HCT116 (cell line): Measurements from ENCODE around the gene NSUN7. TPM values are rescaled to one million over a fixed set of nuclear protein-coding genes. Genes with fewer than 3 reads are reported as not detected.

Source experiments
- ATAC-seq: fragments of 200-7000 bp; cut with Tn5 transposase; 2 replicates; pipeline ENCODE4 v1.9.1; 2020; ENCODE audit warnings: mild to moderate bottlenecking, moderate library complexity
- BruUV-seq: library from RNA; stranded (reverse); fragments of 400-500 nt; replicated peaks from 2 replicates; lab custom pipeline; 2021; lab: Mats Ljungman, UMichigan
- CTCF ChIA-PET: fragments of 300-600 bp; sonication (Branson Sonifier 250); formaldehyde crosslinking; loops from one replicate; lab custom pipeline; 2021; ENCODE audit warnings: antibody characterized with exemption; lab: Charles Lee
- POLR2A ChIA-PET: fragments of 300-600, 350-600 bp; sonication (Branson Sonifier 250); formaldehyde crosslinking; loops from one replicate; lab custom pipeline; 2021; ENCODE audit warnings: antibody characterized with exemption; lab: Charles Lee
- RAD21 ChIA-PET, 2 experiments: fragments of 300-600 bp; sonication (Branson Sonifier 250); formaldehyde crosslinking; loops; one replicate each; lab custom pipeline; 2023; ENCODE audit warnings: low total read pairs in 2 of 2; ENCODE audit not compliant: uncharacterized antibody in 2 of 2, unreplicated experiment in 2 of 2, low non-redundant PET in 1 of 2; lab: Charles Lee
- DNase-seq: peaks from one replicate; pipeline ENCODE4 v3.0.0-alpha.2; 2010; ENCODE audit warnings: low read depth, low spot score
- H2AFZ ChIP-seq: fragments of 200-600 bp; shearing (Covaris generic), sonication (generic); 2 replicates; pipeline ENCODE4 v1.6.1; 2017; ENCODE audit warnings: low read depth, mixed run types, mixed read lengths, antibody characterized with exemption, low read length; ENCODE audit not compliant: poor library complexity, severe bottlenecking
- H3K27ac ChIP-seq: 2 replicates; pipeline ENCODE4 v1.5.1; 2012; ENCODE audit warnings: low read depth, low read length
- H3K27me3 ChIP-seq: fragments of 200-600 bp; sonication (generic); 2 replicates; pipeline ENCODE4 v1.6.1; 2016; ENCODE audit warnings: mixed run types, low read length, mixed read lengths; ENCODE audit not compliant: insufficient read depth
- H3K36me3 ChIP-seq, 2 experiments: fragments of 200-500 bp in 1 of 2; fragments of 200-600 bp in 1 of 2; sonication (Bioruptor generic) in 1 of 2; sonication (generic) in 1 of 2; 2 replicates each; pipeline versions ENCODE4 v1.5.1 to v1.6.1; 2014 to 2016; ENCODE audit warnings: low read length in 2 of 2, inconsistent platforms in 1 of 2, mixed read lengths in 1 of 2, mixed run types in 1 of 2; ENCODE audit not compliant: insufficient read depth in 2 of 2, control insufficient read depth in 1 of 2
- H3K4me1 ChIP-seq, 2 experiments: fragments of 200-600 bp in 1 of 2; sonication (generic) in 1 of 2; 2 replicates each; pipeline versions ENCODE4 v1.5.1 to v1.6.1; 2012 to 2017; ENCODE audit warnings: low read length in 2 of 2, inconsistent platforms in 1 of 2, mild to moderate bottlenecking in 1 of 2, mixed read lengths in 1 of 2, mixed run types in 1 of 2, moderate library complexity in 1 of 2; ENCODE audit not compliant: insufficient read depth in 2 of 2, control insufficient read depth in 1 of 2
- H3K4me2 ChIP-seq: fragments of 200-600 bp; sonication (generic); 2 replicates; pipeline ENCODE4 v1.6.1; 2017; ENCODE audit warnings: mixed run types, low read length, mixed read lengths
- H3K4me3 ChIP-seq, 2 experiments: fragments of 200-600 bp in 1 of 2; sonication (generic) in 1 of 2; replicated peaks in 1 of 2; 2 replicates each; pipeline ENCODE4 v1.5.1; 2011 to 2016; ENCODE audit warnings: low read length in 2 of 2, control low read depth in 1 of 2, low read depth in 1 of 2, mild to moderate bottlenecking in 1 of 2, mixed read lengths in 1 of 2, mixed run types in 1 of 2
- H3K79me2 ChIP-seq: fragments of 200-600 bp; sonication (generic); 2 replicates; pipeline ENCODE4 v1.6.1; 2017; ENCODE audit warnings: mild to moderate bottlenecking, mixed run types, low read length, moderate library complexity, mixed read lengths; ENCODE audit not compliant: insufficient read depth
- H3K9ac ChIP-seq: fragments of 200-600 bp; sonication (generic); 2 replicates; pipeline ENCODE4 v1.6.1; 2016; ENCODE audit warnings: low read length, mixed read lengths
- H3K9me2 ChIP-seq: fragments of 200-600 bp; sonication (generic), shearing (Covaris generic); 2 replicates; pipeline ENCODE4 v1.6.1; 2017; ENCODE audit warnings: mixed run types, mild to moderate bottlenecking, moderate library complexity; ENCODE audit not compliant: insufficient read depth
- H3K9me3 ChIP-seq, 2 experiments: fragments of 200-500 bp in 1 of 2; fragments of 200-600 bp in 1 of 2; sonication (Bioruptor generic) in 1 of 2; sonication (generic) in 1 of 2; 2 replicates each; pipeline ENCODE4 v1.6.1; 2014 to 2017; ENCODE audit warnings: low read length in 2 of 2, mixed read lengths in 2 of 2, inconsistent platforms in 1 of 2, low read depth in 1 of 2, mild to moderate bottlenecking in 1 of 2, mixed run types in 1 of 2, moderate library complexity in 1 of 2; ENCODE audit not compliant: control insufficient read depth in 1 of 2, insufficient read depth in 1 of 2
- H4K20me1 ChIP-seq: fragments of 200-600 bp; sonication (generic), shearing (Covaris generic); 2 replicates; pipeline ENCODE4 v1.6.1; 2017; ENCODE audit warnings: mixed run types, mild to moderate bottlenecking, moderate library complexity; ENCODE audit not compliant: insufficient read depth
- ATF3 ChIP-seq: IDR thresholded peaks from 2 replicates; pipeline ENCODE4 v1.6.1; 2012
- CBX3 ChIP-seq: IDR thresholded peaks from 2 replicates; pipeline ENCODE4 v1.6.1; 2012; ENCODE audit warnings: low read depth
- CEBPB ChIP-seq: IDR thresholded peaks from 2 replicates; pipeline ENCODE4 v1.6.1; 2012; ENCODE audit warnings: low read depth
- CTCF ChIP-seq, 3 experiments: fragments of 200-600 bp in 1 of 3; sonication (generic) in 1 of 3; IDR thresholded peaks in 2 of 3; conservative IDR thresholded peaks in 1 of 3; 2 replicates each; pipeline ENCODE4 v1.5.1; 2012 to 2017; ENCODE audit warnings: low read depth in 2 of 3, low read length in 2 of 3, antibody characterized with exemption in 1 of 3, borderline replicate concordance in 1 of 3, control low read depth in 1 of 3, mild to moderate bottlenecking in 1 of 3, mixed read lengths in 1 of 3, mixed run types in 1 of 3, moderate library complexity in 1 of 3; ENCODE audit not compliant: insufficient read depth in 1 of 3
- EGR1 ChIP-seq: IDR thresholded peaks from 2 replicates; pipeline ENCODE4 v1.6.1; 2012; ENCODE audit warnings: low read depth
- ELF1 ChIP-seq: IDR thresholded peaks from 2 replicates; pipeline ENCODE4 v1.6.1; 2012; ENCODE audit warnings: low read depth, borderline replicate concordance
- EZH2 ChIP-seq: fragments of 200-600 bp; sonication (generic); IDR thresholded peaks from 2 replicates; pipeline ENCODE4 v1.6.1; 2017; ENCODE audit warnings: antibody characterized with exemption, mixed run types
- EZH2phosphoT487 ChIP-seq: fragments of 200-600 bp; IDR thresholded peaks from 2 replicates; pipeline ENCODE4 v1.6.1; 2018; ENCODE audit warnings: antibody characterized with exemption, borderline replicate concordance
- FOSL1 ChIP-seq: IDR thresholded peaks from 2 replicates; pipeline ENCODE4 v1.6.1; 2012; ENCODE audit warnings: low read depth
- JUND ChIP-seq: IDR thresholded peaks from 2 replicates; pipeline ENCODE4 v1.6.1; 2012
- POLR2A ChIP-seq: IDR thresholded peaks from 2 replicates; pipeline ENCODE4 v1.7.0; 2011; ENCODE audit warnings: borderline replicate concordance; ENCODE audit not compliant: insufficient read depth, insufficient read length; ENCODE audit errors: extremely low read depth
- RAD21 ChIP-seq: IDR thresholded peaks from 2 replicates; pipeline ENCODE4 v1.6.1; 2012; ENCODE audit warnings: low read depth, mild to moderate bottlenecking
- SIN3A ChIP-seq: IDR thresholded peaks from 2 replicates; pipeline ENCODE4 v1.6.1; 2012; ENCODE audit warnings: low read depth
- SRF ChIP-seq: IDR thresholded peaks from 2 replicates; pipeline ENCODE4 v1.6.1; 2012; ENCODE audit warnings: low read depth
- TCF7L2 ChIP-seq: IDR thresholded peaks from 2 replicates; pipeline ENCODE4 v1.7.0; 2011; ENCODE audit warnings: borderline replicate concordance, inconsistent platforms; ENCODE audit not compliant: insufficient read depth, insufficient read length; ENCODE audit errors: extremely low read depth
- YY1 ChIP-seq: IDR thresholded peaks from 2 replicates; pipeline ENCODE4 v1.6.1; 2011; ENCODE audit warnings: low read length, low read depth, moderate library complexity, mild to moderate bottlenecking; ENCODE audit not compliant: insufficient replicate concordance; ENCODE audit errors: extremely low read depth
- ZFX ChIP-seq: fragments of 450-650 bp; IDR thresholded peaks from 2 replicates; pipeline ENCODE4 v1.6.1; 2017
- intact Hi-C: fragments of 100-400 bp; cut with micrococcal nuclease; formaldehyde crosslinking; loops from 2 replicates; pipeline ENCODE4 v1.10.0; 2022
- total RNA-seq: library from RNA; stranded (reverse); gene quantifications from one replicate; pipeline ENCODE4 v1.2.1, GENCODE V29; 2021; ENCODE audit not compliant: unreplicated experiment
- TF ChIP-seq, protein P1 (sequence below): IDR thresholded peaks from 2 replicates; pipeline ENCODE4 v1.6.1; 2012
- TF ChIP-seq, protein P2 (sequence below): IDR thresholded peaks from 2 replicates; pipeline ENCODE4 v1.6.1; 2012; ENCODE audit warnings: low read depth
- TF ChIP-seq, protein P3 (sequence below): IDR thresholded peaks from 2 replicates; pipeline ENCODE4 v1.6.1; 2011; ENCODE audit warnings: mild to moderate bottlenecking, low read length, moderate library complexity; ENCODE audit not compliant: insufficient replicate concordance; ENCODE audit errors: extremely low read depth

NSUN7 gene
- total RNA-seq, 1 experiment from 2014 or later: 0.07 TPM

GRCh38 chr4:40848251-40848650 lies 98.5 kb downstream of the NSUN7 start:
- no peaks in the 10 kb centered on the region for H3K27me3 ChIP-seq
- H3K4me2 ChIP-seq: no peak overlapping the region
- no peaks in the 10 kb centered on the region for H3K9me2 ChIP-seq
- intact Hi-C loops: no loop called here
- no peaks in the 10 kb centered on the region; the same call in 1 of the 2 replicates for H4K20me1 ChIP-seq
- H2AFZ ChIP-seq: no peak overlapping the region
- no peaks in the 10 kb centered on the region for H3K36me3 ChIP-seq
- no peak for DNase-seq
- H3K79me2 ChIP-seq: no peaks in the 10 kb centered on the region
- ChIA-PET RAD21 (no interaction called here), POLR2A (no interaction called here), CTCF (no interaction called here)
- no peak overlapping the region for H3K27ac ChIP-seq
- H3K4me3 ChIP-seq: no peak overlapping the region
- no peak for TF ChIP-seq ZFX
- TF ChIP-seq, protein P1, sequence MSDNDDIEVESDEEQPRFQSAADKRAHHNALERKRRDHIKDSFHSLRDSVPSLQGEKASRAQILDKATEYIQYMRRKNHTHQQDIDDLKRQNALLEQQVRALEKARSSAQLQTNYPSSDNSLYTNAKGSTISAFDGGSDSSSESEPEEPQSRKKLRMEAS: no peak
- TF ChIP-seq YY1: no peak
- no peak for TF ChIP-seq EZH2
- no peak for TF ChIP-seq ELF1
- TF ChIP-seq FOSL1: no peak
- TF ChIP-seq ATF3: no peak
- TF ChIP-seq, protein P2, sequence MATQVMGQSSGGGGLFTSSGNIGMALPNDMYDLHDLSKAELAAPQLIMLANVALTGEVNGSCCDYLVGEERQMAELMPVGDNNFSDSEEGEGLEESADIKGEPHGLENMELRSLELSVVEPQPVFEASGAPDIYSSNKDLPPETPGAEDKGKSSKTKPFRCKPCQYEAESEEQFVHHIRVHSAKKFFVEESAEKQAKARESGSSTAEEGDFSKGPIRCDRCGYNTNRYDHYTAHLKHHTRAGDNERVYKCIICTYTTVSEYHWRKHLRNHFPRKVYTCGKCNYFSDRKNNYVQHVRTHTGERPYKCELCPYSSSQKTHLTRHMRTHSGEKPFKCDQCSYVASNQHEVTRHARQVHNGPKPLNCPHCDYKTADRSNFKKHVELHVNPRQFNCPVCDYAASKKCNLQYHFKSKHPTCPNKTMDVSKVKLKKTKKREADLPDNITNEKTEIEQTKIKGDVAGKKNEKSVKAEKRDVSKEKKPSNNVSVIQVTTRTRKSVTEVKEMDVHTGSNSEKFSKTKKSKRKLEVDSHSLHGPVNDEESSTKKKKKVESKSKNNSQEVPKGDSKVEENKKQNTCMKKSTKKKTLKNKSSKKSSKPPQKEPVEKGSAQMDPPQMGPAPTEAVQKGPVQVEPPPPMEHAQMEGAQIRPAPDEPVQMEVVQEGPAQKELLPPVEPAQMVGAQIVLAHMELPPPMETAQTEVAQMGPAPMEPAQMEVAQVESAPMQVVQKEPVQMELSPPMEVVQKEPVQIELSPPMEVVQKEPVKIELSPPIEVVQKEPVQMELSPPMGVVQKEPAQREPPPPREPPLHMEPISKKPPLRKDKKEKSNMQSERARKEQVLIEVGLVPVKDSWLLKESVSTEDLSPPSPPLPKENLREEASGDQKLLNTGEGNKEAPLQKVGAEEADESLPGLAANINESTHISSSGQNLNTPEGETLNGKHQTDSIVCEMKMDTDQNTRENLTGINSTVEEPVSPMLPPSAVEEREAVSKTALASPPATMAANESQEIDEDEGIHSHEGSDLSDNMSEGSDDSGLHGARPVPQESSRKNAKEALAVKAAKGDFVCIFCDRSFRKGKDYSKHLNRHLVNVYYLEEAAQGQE: no peak
- no peak for TF ChIP-seq RAD21
- TF ChIP-seq EZH2phosphoT487: no peak
- no peak for TF ChIP-seq TCF7L2
- TF ChIP-seq CTCF (IDR thresholded peaks at IDR 0.05 in 2 of 3, conservative IDR thresholded peaks at IDR 0.05 in 1 of 3; ENCODE audit: borderline replicate concordance in 1 of 3, insufficient read depth in 1 of 3, low read depth in 2 of 3, low read length in 2 of 3): no peak
- TF ChIP-seq CEBPB: no peak
- TF ChIP-seq SIN3A: no peak
- no peak for TF ChIP-seq EGR1
- TF ChIP-seq CBX3: no peak
- no peak for TF ChIP-seq POLR2A
- no peak for TF ChIP-seq SRF
- TF ChIP-seq JUND: no peak
- TF ChIP-seq, protein P3, sequence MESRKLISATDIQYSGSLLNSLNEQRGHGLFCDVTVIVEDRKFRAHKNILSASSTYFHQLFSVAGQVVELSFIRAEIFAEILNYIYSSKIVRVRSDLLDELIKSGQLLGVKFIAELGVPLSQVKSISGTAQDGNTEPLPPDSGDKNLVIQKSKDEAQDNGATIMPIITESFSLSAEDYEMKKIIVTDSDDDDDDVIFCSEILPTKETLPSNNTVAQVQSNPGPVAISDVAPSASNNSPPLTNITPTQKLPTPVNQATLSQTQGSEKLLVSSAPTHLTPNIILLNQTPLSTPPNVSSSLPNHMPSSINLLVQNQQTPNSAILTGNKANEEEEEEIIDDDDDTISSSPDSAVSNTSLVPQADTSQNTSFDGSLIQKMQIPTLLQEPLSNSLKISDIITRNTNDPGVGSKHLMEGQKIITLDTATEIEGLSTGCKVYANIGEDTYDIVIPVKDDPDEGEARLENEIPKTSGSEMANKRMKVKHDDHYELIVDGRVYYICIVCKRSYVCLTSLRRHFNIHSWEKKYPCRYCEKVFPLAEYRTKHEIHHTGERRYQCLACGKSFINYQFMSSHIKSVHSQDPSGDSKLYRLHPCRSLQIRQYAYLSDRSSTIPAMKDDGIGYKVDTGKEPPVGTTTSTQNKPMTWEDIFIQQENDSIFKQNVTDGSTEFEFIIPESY: no peak
- no peak overlapping the region for H3K9ac ChIP-seq
- H3K9me3 ChIP-seq: no peaks in the 10 kb centered on the region
- no TSS peak for BruUV-seq
- no peak for ATAC-seq
- no peaks in the 10 kb centered on the region for H3K4me1 ChIP-seq
